Peyer's patch (tissue), 4 donors: Measurements from ENCODE around the gene TRIM74. TPM values are rescaled to one million over a fixed set of nuclear protein-coding genes. Genes with fewer than 3 reads are reported as not detected.
"Not testable (repeated sequence)": the region's sequence is repeated elsewhere in the genome, so short reads cannot be mapped to it uniquely, and the experiment has no call there.

Experiments used
- DNase-seq, 3 donors: peaks; one replicate each; pipeline ENCODE4 v3.0.0-alpha.2; 2017 to 2019
- H3K27ac ChIP-seq, 4 donors: fragments of 200-600 bp; sonication (generic); one replicate each; pipeline ENCODE4 v1.5.1; 2016 to 2019
- H3K27me3 ChIP-seq, 2 donors: fragments of 200-600 bp; sonication (generic); one replicate each; pipeline ENCODE4 v1.5.1; 2019
- H3K36me3 ChIP-seq, 3 donors: fragments of 200-600 bp; sonication (generic); one replicate each; pipeline ENCODE4 v1.5.1; 2016 to 2019
- H3K4me1 ChIP-seq, 4 donors: fragments of 200-600 bp; sonication (generic); one replicate each; pipeline ENCODE4 v1.5.1; 2016 to 2019
- H3K4me3 ChIP-seq, 4 donors: fragments of 200-600 bp; sonication (generic); 1 replicate in 3 of 4; 2 replicates in 1 of 4; pipeline ENCODE4 v1.5.1; 2016 to 2019; ENCODE audit warnings: mild to moderate bottlenecking in 1 of 4
- H3K9me3 ChIP-seq, 4 donors: fragments of 200-600 bp; sonication (generic); one replicate each; pipeline ENCODE4 v1.5.1; 2016 to 2019; ENCODE audit warnings: mild to moderate bottlenecking in 1 of 4
- CTCF ChIP-seq, 6 experiments: fragments of 450-650 bp in 4 of 6; fragments of 200-600 bp in 2 of 6; sonication (generic) in 1 of 6; IDR thresholded peaks; one replicate each; pipeline ENCODE4 v1.5.1; 2017 to 2019; ENCODE audit warnings: antibody characterized with exemption in 6 of 6, mild to moderate bottlenecking in 3 of 6, moderate library complexity in 1 of 6
- POLR2A ChIP-seq, 2 donors: fragments of 450-650 bp; IDR thresholded peaks; one replicate each; pipeline ENCODE4 v1.5.1; 2017; ENCODE audit warnings: antibody characterized with exemption in 2 of 2, mild to moderate bottlenecking in 2 of 2, moderate library complexity in 2 of 2
- small RNA-seq, 2 donors: library from RNA; depleted of rRNA; stranded (forward); fragments of <200 nt; gene quantifications; one replicate each; pipeline ENCODE3, GENCODE V24; 2016
- total RNA-seq, 4 donors: library from RNA; depleted of rRNA; stranded (reverse); fragments of >200 nt; gene quantifications; one replicate each; pipeline ENCODE4 v1.1.0, GENCODE V29; 2016

The TRIM74 gene
- total RNA-seq, 4 donors from 2014 or later = 1.8 to 3.2 (median 1.9) TPM; not detected in 1

- Histone ChIP-seq H3K9me3 (no peaks in the 10 kb centered on the region), H3K4me1 (peaks cover 0 to 16% (median 2%) of the 10 kb centered on the region in 4 donors), H3K27me3 (no peaks in the 10 kb centered on the region), H3K4me3 (peak within 1 kb of the TSS; percentile 73 to 89 (median 86)), H3K27ac (peak within 1 kb of the TSS; percentile 87 to 95 (median 92)), H3K36me3 (peaks cover 0 to 33% (median 0%) of the 10 kb centered on the region in 3 donors)
- DNase-seq = peak; percentile 74 to 95 (median 90)
- TF ChIP-seq CTCF (IDR thresholded peaks at IDR 0.05) (no peak), POLR2A (IDR thresholded peaks at IDR 0.05) (peak; percentile 63 to 80)
These were observed 44.3 kb downstream of the TRIM74 start, which contains the start of gene POM121 for GRCh38 chr7:72924733-72925545. POM121 (plus strand) TSS chr7:72925095; CDS start chr7:72925122, 27 bp downstream.

GRCh38 chr7:72924386-72924732 lies 44.9 kb downstream of the TRIM74 start:
- DNase-seq = no peak
- peaks cover 0 to 16% (median 2%) of the 10 kb centered on the region in 4 donors for H3K4me1 ChIP-seq
- peak overlapping the region; percentile 87 to 95 (median 92) for H3K27ac ChIP-seq
- no peaks in the 10 kb centered on the region for H3K27me3 ChIP-seq
- no peak for TF ChIP-seq CTCF (IDR thresholded peaks at IDR 0.05)
- TF ChIP-seq POLR2A (IDR thresholded peaks at IDR 0.05) = no peak
- H3K9me3 ChIP-seq = no peaks in the 10 kb centered on the region
- H3K36me3 ChIP-seq = peaks cover 0 to 29% (median 0%) of the 10 kb centered on the region in 3 donors
- H3K4me3 ChIP-seq = peak overlapping the region; percentile 73 to 89 (median 86)

DNA sequence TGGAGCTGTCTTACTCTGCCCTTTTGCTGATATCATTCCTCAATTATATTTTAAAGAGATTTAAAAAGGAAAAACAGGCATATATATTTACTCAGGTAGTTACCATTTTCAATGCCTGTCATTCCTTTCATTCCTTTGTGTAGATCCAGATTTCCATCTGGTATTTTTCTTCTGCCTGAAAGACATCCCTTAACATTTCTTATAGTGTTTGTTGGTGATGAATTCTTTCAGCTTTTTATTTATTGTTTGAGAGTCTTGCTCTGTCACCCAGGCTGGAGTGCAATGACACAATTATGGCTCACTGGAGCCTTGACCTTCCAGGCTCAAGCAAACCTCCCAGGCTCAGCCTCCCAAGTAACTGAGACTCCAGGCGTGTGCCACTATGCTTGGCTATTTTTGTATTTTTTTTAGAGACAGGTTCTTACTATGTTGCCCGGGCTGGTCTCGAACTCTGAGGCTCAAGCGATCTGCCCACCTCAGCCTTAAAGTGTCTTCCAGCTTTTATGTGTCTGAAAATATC lies 50.0 kb downstream of the TRIM74 start:
- TF ChIP-seq POLR2A (IDR thresholded peaks at IDR 0.05) (no peak), CTCF (IDR thresholded peaks at IDR 0.05) (no peak)
- DNase-seq = no peak
- Histone ChIP-seq H3K4me3 (no peak overlapping the region), H3K4me1 (peaks cover 0 to 7% (median 0%) of the 10 kb centered on the region in 4 donors), H3K27me3 (no peaks in the 10 kb centered on the region), H3K9me3 (no peaks in the 10 kb centered on the region), H3K27ac (no peak overlapping the region), H3K36me3 (no peaks in the 10 kb centered on the region)

- peak; percentile 18 to 91 (median 74) for TF ChIP-seq CTCF (IDR thresholded peaks at IDR 0.05)
- peak in 2 of 3 donors; percentile 56 to 87 for DNase-seq
- H3K4me3 ChIP-seq, H3K9me3 ChIP-seq, H3K4me1 ChIP-seq, H3K27ac ChIP-seq, H3K27me3 ChIP-seq: not testable (repeated sequence)
- peaks cover 0 to 26% (median 0%) of the 10 kb centered on the region in 3 donors for H3K36me3 ChIP-seq
These were observed 54.3 kb downstream of the TRIM74 start for GRCh38 chr7:72914756-72915525.

- DNase-seq, H3K27ac ChIP-seq, H3K4me1 ChIP-seq, H3K9me3 ChIP-seq, H3K4me3 ChIP-seq, H3K27me3 ChIP-seq: not testable (repeated sequence)
- H3K36me3 ChIP-seq = peaks cover 0 to 26% (median 0%) of the 10 kb centered on the region in 3 donors
These were observed 55.5 kb downstream of the TRIM74 start for GRCh38 chr7:72913750-72914149.

DNA sequence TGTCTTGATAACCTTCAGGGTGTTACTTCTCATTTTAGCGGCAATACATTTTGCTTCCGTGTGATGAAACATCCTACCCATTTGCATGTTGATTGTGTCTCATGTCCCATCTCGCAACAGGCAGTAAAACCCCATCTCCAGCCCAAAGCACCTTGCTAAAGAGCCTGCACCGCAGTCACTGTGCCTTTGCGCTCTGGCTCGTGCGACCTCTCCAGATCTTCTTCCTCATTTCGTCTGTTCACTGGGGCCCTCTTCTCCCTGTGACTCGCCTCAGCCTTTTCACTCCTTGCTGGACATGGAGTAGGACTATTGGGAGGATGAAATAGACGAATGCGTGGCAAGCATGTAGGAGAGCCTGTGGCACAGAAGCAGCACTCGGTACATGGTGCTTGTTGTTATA lies 57.9 kb downstream of the TRIM74 start:
- H3K27me3 ChIP-seq, H3K4me3 ChIP-seq, H3K27ac ChIP-seq, DNase-seq, H3K9me3 ChIP-seq, H3K4me1 ChIP-seq: not testable (repeated sequence)
- H3K36me3 ChIP-seq = peaks cover 0 to 26% (median 0%) of the 10 kb centered on the region in 3 donors

Small RNA genes lying within 50 kb of the gene (small RNA-seq; reads per million reads assigned to genes)
- 0 reads per million in 2 donors for gene RF00019

Other genes starting within 250 kb of the TRIM74 start
- gene TYW1B, start 141.3 kb downstream of the TRIM74 start, total RNA-seq = 10 to 100 TPM in 2 of 4 donors, 1 to 10 TPM in 2; 4.9 to 50.3 (median 9.7) TPM
- 10 to 100 TPM; 24.0 to 47.3 (median 37.1) TPM for gene POM121, start 44.4 kb downstream of the TRIM74 start, total RNA-seq
- gene SPDYE8, start 60.3 kb upstream of the TRIM74 start, total RNA-seq = not detected
- gene SPDYE11, start 88.4 kb upstream of the TRIM74 start, total RNA-seq = not detected
- not detected for gene SPDYE9, start 116.6 kb upstream of the TRIM74 start, total RNA-seq